Mesothelial cell of epicardium (in vitro differentiated cells): ENCODE results near the gene SOCS3. TPM values are rescaled to one million over a fixed set of nuclear protein-coding genes. Genes with fewer than 3 reads are reported as not detected.

Experiments used
- DNase-seq, 2 experiments: peaks; one replicate each; pipeline ENCODE4 v3.0.0; 2021; ENCODE audit warnings: low spot score in 2 of 2; ENCODE audit not compliant: unreplicated experiment in 2 of 2
- H3K27ac Mint-ChIP-seq: 2 replicates; pipeline ENCODE4 v1.8.0; 2021; ENCODE audit warnings: mixed read lengths
- H3K27me3 Mint-ChIP-seq: 2 replicates; pipeline ENCODE4 v1.8.0; 2021; ENCODE audit warnings: low read depth, mixed read lengths
- H3K36me3 Mint-ChIP-seq: 2 replicates; pipeline ENCODE4 v1.8.0; 2021; ENCODE audit warnings: mixed read lengths
- H3K4me1 Mint-ChIP-seq: 2 replicates; pipeline ENCODE4 v1.8.0; 2021; ENCODE audit warnings: mixed read lengths
- H3K4me3 Mint-ChIP-seq: 2 replicates; pipeline ENCODE4 v1.8.0; 2021; ENCODE audit warnings: mild to moderate bottlenecking, moderate library complexity, mixed read lengths
- H3K9me3 Mint-ChIP-seq: 2 replicates; pipeline ENCODE4 v1.8.0; 2021; ENCODE audit warnings: mixed read lengths
- CTCF ChIP-seq: fragments of 200-600 bp; sonication (generic); IDR thresholded peaks from one replicate; pipeline ENCODE4 v1.5.0; 2021; ENCODE audit warnings: antibody characterized with exemption; ENCODE audit not compliant: unreplicated experiment
- total RNA-seq: library from RNA; stranded (reverse); gene quantifications from 3 replicates; pipeline ENCODE4 v1.2.1, GENCODE V29; 2021

Gene SOCS3
- total RNA-seq, 1 donor from 2014 or later, result 45.7 TPM

DNA sequence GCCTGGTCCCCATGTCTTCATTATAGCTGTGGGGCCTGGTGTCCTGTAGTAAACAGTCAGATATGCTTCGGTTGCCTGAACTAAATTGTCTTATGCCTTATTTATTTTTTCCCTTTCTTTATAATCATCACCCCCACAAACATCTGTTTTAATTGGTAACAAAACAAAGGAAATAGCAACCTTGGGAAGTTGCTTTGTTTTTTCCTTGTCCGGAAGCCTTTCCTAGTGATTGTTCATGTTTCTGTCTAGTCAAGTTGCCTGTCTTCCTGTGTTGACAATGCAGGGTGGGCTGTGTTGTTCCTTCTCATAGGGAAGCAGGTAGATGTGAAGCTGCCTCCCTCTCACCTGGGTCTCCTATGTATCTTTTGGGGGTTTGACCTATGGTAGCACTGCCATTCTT is 35.3 kb upstream of the SOCS3 start:
- H3K4me1 Mint-ChIP-seq, result peaks cover 29% of the 10 kb centered on the region
- TF ChIP-seq CTCF, result no peak
- DNase-seq, result no peak
- peak overlapping the region; percentile 64 for H3K27ac Mint-ChIP-seq
- H3K4me3 Mint-ChIP-seq, result no peak overlapping the region
- no peaks in the 10 kb centered on the region for H3K27me3 Mint-ChIP-seq
- H3K9me3 Mint-ChIP-seq, result no peaks in the 10 kb centered on the region
- H3K36me3 Mint-ChIP-seq, result peaks cover 27% of the 10 kb centered on the region

DNA sequence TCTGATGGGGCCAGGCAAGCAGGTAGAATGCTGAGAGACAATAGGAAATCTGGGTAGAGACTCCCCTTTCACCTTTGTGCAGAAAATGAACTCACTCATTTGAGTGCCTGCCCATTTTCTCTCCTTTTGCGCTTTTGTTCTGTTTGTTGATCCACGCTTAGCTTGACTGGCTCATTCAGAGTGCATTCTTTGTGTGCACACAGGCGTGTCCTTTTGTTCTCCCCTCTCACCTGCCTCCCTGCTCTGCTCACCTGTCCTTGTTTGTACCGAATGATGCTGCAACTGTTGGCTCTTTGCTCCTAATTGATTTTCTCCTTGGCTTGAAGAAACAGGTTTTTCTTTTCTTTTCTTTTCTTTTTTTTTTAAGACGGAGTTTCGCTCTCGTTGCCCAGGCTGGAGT is 34.3 kb upstream of the SOCS3 start:
- no peaks in the 10 kb centered on the region for H3K27me3 Mint-ChIP-seq
- H3K36me3 Mint-ChIP-seq, result peaks cover 21% of the 10 kb centered on the region
- H3K4me1 Mint-ChIP-seq, result peaks cover 31% of the 10 kb centered on the region
- H3K27ac Mint-ChIP-seq, result peak overlapping the region; percentile 57
- no peak for DNase-seq
- H3K4me3 Mint-ChIP-seq, result no peak overlapping the region
- TF ChIP-seq CTCF, result no peak
- no peaks in the 10 kb centered on the region for H3K9me3 Mint-ChIP-seq

- H3K4me3 Mint-ChIP-seq, result no peak overlapping the region
These were observed 33.7 kb upstream of the SOCS3 start for GRCh38 chr17:78393575-78393974.

GRCh38 chr17:78392295-78392694 is 32.4 kb upstream of the SOCS3 start:
- Mint-ChIP-seq H3K4me1 (peaks cover 36% of the 10 kb centered on the region), H3K27ac (peak overlapping the region; percentile 96), H3K4me3 (no peak overlapping the region), H3K27me3 (no peaks in the 10 kb centered on the region), H3K9me3 (no peaks in the 10 kb centered on the region), H3K36me3 (peaks cover 14% of the 10 kb centered on the region)
- no peak for DNase-seq
- no peak for TF ChIP-seq CTCF

More at GRCh38 chr17:78393575-78393974, 33.7 kb upstream of the SOCS3 start:
- Mint-ChIP-seq H3K9me3 (no peaks in the 10 kb centered on the region), H3K36me3 (peaks cover 14% of the 10 kb centered on the region), H3K4me1 (peaks cover 31% of the 10 kb centered on the region), H3K27ac (peak overlapping the region; percentile 75), H3K27me3 (no peaks in the 10 kb centered on the region)
- no peak for TF ChIP-seq CTCF
- no peak for DNase-seq

GRCh38 chr17:78391843-78392242 is 32.0 kb upstream of the SOCS3 start:
- peaks cover 14% of the 10 kb centered on the region for H3K36me3 Mint-ChIP-seq
- no peak overlapping the region for H3K4me3 Mint-ChIP-seq
- peak overlapping the region; percentile 96 for H3K27ac Mint-ChIP-seq
- DNase-seq, result no peak
- no peaks in the 10 kb centered on the region for H3K9me3 Mint-ChIP-seq
- no peaks in the 10 kb centered on the region for H3K27me3 Mint-ChIP-seq
- TF ChIP-seq CTCF, result no peak
- H3K4me1 Mint-ChIP-seq, result peaks cover 36% of the 10 kb centered on the region

- peaks cover 36% of the 10 kb centered on the region for H3K4me1 Mint-ChIP-seq
- H3K9me3 Mint-ChIP-seq, result no peaks in the 10 kb centered on the region
- peaks cover 9% of the 10 kb centered on the region for H3K36me3 Mint-ChIP-seq
- H3K27me3 Mint-ChIP-seq, result no peaks in the 10 kb centered on the region
- H3K27ac Mint-ChIP-seq, result peak overlapping the region; percentile 96
- no peak overlapping the region for H3K4me3 Mint-ChIP-seq
- no peak for DNase-seq
- TF ChIP-seq CTCF, result no peak
These were observed 31.2 kb upstream of the SOCS3 start for GRCh38 chr17:78391051-78391431.
